HG03571 (cell line): ENCODE data around the gene RALGAPA1.
"Not testable (repeated sequence)": the region's sequence is repeated elsewhere in the genome, so short reads cannot be mapped to it uniquely, and the experiment has no call there.

Experiments used
- ATAC-seq: cut with Tn5 transposase; IDR thresholded peaks from one replicate; pipeline ENCODE4 v1.9.1; 2021; ENCODE audit not compliant: unreplicated experiment

RALGAPA1 gene

GRCh38 chr14:35704793-35705493 is 104.2 kb downstream of the RALGAPA1 start:
- ATAC-seq: no peak

- ATAC-seq: no peak
Observed at GRCh38 chr14:35701531-35701930, 107.6 kb downstream of the RALGAPA1 start.

GRCh38 chr14:35699791-35700444 is 109.2 kb downstream of the RALGAPA1 start:
- ATAC-seq: no peak

- no peak for ATAC-seq
Observed at GRCh38 chr14:35696575-35696974, 112.5 kb downstream of the RALGAPA1 start.

GRCh38 chr14:35696119-35696518 is 113.0 kb downstream of the RALGAPA1 start:
- ATAC-seq: no peak

- ATAC-seq: no peak
Observed at GRCh38 chr14:35695647-35696046, 113.4 kb downstream of the RALGAPA1 start.

GRCh38 chr14:35695072-35695471 is 114.0 kb downstream of the RALGAPA1 start:
- no peak for ATAC-seq

DNA sequence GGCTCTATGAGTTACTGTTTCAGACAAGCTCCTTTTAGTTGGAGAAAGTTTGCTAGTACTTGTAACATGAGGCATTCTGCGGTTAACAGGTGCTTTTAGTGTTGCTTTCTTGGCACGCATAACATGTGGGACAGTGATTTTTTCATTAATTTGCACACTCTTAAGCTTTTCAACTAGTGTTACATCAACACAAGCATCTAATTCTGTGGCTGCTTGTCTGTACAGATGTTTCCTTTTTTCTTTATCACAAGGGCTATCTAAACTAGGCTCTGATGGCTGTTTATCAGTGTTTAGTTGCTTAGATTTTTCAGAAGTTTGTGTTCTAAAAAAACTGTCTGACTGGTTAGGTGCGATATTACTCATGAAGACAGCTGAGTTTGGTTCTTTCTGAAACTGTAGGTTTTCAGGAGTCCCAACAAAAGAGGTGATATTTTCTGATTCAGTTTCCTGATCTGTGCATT is 120.1 kb downstream of the RALGAPA1 start:
- no peak for ATAC-seq

GRCh38 chr14:35688126-35688826 is 120.8 kb downstream of the RALGAPA1 start:
- ATAC-seq: no peak

DNA sequence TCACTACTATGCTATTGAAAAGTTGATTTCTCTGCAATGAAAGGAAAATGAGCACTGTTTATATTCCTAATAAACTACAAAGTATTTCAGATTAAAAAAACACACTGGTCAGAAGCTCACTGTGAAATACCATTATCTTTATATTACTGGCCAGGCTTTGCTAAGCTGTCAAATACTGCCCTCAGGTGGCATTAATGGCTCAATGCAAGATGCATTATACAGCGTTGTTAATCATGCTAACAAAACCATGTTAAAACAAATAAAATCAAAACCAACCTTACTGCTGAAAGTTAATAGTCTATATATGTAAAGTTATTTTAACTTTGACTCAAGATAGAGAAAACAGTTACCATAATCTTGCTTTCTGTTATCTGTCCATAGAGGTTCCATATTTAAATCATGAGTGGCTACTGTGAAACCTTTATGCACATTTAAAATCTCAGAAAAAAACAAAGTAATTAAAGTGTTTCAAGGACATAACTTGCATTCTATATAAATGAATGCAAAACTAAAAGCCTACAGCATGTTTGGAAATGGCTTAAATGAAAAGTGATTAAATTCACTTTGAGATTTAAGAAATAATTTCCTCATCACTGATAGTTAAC is 121.7 kb downstream of the RALGAPA1 start:
- no peak for ATAC-seq

- ATAC-seq: not testable (repeated sequence)
Observed at GRCh38 chr14:35683688-35684087, 125.4 kb downstream of the RALGAPA1 start.

GRCh38 chr14:35682802-35683201 is 126.3 kb downstream of the RALGAPA1 start:
- no peak for ATAC-seq

DNA sequence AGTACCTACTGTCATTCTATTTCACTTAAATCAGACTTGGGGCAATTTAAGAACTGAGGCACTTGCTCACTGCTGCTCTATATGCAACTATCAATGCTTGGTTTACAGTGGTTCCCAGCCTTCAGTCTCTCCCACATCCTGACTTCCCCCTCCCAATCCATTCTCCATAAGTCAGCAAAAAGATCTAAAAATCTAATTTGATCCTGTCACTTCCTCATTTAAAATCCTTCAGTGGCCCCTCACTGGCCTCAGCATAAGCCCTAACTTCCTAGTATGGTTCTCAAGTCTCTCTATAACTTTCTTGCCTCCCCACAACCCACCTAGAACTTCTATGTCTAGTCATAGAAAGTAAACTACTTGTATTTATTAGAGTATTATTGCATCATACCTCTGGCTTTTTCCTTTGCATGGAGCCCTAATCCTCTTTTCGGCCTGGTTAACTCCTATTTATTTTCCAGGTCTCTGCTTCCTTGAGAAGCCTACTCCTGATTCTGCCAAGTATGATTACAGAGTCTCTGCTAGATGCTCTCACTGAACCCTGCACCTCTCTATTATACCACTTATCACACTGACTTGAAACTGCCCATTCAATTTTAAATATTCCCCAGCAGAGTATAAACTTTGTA is 130.6 kb downstream of the RALGAPA1 start:
- ATAC-seq: no peak

DNA sequence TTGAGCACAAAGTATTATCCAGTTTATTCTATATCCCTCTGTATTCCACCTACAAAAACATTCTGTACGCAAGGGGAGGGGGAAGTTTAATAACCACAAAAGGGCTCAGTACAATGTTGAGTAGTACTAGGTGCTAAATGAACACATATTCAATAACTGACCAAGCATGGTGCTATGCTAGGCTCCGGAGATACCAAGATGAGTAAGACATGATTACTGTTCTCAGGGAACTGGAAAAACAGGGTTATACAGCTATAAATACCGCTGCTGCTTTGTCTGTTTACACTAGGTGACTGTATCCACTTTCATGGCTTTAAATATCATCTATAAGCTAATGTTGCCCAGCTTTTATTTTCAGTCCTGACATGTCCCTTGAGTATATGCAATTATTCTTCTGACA is 139.3 kb downstream of the RALGAPA1 start:
- ATAC-seq: no peak

DNA sequence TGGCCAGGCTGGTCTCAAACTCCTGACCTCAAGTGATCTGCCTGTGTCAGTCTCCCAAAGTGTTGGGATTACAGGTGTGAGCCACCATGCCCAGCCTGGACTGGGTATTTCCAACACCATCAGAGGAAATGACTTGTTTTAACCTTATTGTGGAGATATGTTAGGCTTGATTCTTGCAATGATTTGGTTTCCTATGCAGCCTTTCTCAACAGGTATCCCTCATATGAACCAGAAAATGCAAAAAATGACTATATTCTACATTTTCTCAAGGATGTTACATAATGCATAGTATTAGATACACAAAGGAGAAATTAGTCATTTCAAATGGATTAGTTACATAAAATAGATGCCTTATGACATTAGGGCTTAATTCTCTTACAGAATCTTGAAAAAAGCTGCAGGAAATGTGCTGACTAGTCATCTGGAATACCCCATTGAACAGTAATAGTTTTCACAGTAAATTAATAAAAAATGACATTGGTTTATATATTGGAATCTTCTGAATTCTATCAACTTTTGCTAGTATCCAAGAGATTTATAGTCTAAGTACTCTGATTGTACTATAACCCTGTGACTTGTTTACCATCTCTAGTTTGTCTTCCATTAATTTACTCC is 142.6 kb downstream of the RALGAPA1 start:
- no peak for ATAC-seq

- ATAC-seq: no peak
Observed at GRCh38 chr14:35661875-35662274, 147.2 kb downstream of the RALGAPA1 start.

GRCh38 chr14:35653045-35653444 is 156.1 kb downstream of the RALGAPA1 start:
- no peak for ATAC-seq

- ATAC-seq: no peak
Observed at GRCh38 chr14:35643513-35643912, 165.6 kb downstream of the RALGAPA1 start.

GRCh38 chr14:35637851-35638250 is 171.2 kb downstream of the RALGAPA1 start:
- ATAC-seq: no peak

DNA sequence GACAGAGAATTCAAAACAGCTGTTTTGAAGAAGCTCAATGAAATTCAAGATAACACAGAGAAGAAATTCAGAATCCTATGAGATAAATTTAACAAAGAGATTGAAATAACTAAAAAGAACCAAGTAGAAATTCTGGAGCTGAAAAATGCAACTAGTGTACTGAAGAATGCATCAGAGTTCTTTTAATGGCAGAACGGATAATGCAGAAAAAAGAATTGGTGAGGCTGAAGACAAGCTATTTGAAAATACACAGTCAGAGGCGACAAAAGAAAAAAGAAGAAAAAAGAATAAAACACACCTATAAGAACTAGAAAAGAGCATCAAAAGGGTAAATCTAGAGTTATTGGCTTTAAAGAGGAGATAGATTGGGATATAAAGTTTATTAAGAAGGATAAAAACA is 171.8 kb downstream of the RALGAPA1 start:
- no peak for ATAC-seq

GRCh38 chr14:35632676-35633075 is 176.4 kb downstream of the RALGAPA1 start:
- no peak for ATAC-seq
